GM12878 (cell line): ENCODE data around the gene SCN5A.

Experiments used
- POLR2AphosphoS5 ChIP-seq: IDR thresholded peaks from 2 replicates; pipeline ENCODE4 v1.6.1; 2011; ENCODE audit warnings: mild to moderate bottlenecking, low read length, inconsistent platforms
- ZNF592 ChIP-seq: fragments of 450-650 bp; IDR thresholded peaks from 2 replicates; pipeline ENCODE4 v1.6.1; 2017; ENCODE audit warnings: mild to moderate bottlenecking, moderate library complexity

- no peak for TF ChIP-seq POLR2AphosphoS5
- no peak for TF ChIP-seq ZNF592
Observed at GRCh38 chr3:38519651-38520050, 129.8 kb downstream of the SCN5A start.
